ENCODE results near the gene CPA3.

DNA sequence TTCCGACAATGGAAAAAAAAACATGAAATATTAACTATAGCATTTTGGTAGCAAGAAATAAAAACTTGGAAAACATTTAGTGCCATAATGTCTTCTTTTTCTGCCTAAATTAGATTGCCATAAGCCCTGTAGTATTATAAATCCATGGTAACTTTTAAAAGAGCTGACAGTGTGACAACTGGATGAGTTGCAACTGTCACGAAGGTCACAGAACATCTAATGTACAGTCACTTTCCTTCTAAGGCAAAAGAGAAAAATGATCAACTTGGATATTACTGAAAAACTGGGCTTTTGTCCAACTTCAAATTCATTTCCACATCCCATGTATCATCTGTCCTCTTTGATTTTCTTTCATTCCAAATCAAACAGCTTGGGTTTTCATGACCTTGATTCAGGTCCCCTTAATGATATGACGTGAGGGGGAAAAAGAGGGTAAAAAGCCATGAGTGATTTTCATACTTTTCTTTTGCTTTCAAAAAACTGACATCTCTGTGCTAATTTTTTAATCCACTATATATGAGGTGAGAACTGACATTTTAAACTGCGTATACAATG is 36.9 kb upstream of the CPA3 start:
- TF ChIP-seq, protein P1, sequence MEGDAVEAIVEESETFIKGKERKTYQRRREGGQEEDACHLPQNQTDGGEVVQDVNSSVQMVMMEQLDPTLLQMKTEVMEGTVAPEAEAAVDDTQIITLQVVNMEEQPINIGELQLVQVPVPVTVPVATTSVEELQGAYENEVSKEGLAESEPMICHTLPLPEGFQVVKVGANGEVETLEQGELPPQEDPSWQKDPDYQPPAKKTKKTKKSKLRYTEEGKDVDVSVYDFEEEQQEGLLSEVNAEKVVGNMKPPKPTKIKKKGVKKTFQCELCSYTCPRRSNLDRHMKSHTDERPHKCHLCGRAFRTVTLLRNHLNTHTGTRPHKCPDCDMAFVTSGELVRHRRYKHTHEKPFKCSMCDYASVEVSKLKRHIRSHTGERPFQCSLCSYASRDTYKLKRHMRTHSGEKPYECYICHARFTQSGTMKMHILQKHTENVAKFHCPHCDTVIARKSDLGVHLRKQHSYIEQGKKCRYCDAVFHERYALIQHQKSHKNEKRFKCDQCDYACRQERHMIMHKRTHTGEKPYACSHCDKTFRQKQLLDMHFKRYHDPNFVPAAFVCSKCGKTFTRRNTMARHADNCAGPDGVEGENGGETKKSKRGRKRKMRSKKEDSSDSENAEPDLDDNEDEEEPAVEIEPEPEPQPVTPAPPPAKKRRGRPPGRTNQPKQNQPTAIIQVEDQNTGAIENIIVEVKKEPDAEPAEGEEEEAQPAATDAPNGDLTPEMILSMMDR (conservative IDR thresholded peaks at IDR 0.05; ENCODE audit: low read depth, low read length): no peak
- no peak for TF ChIP-seq EZH2 (IDR thresholded peaks at IDR 0.05; ENCODE audit: borderline replicate concordance, low read depth, low read length, poor library complexity, severe bottlenecking)
